ENCODE measurements around the gene DDRGK1.
"Not testable (repeated sequence)": the region's sequence is repeated elsewhere in the genome, so short reads cannot be mapped to it uniquely, and the experiment has no call there.

The DDRGK1 gene

DNA sequence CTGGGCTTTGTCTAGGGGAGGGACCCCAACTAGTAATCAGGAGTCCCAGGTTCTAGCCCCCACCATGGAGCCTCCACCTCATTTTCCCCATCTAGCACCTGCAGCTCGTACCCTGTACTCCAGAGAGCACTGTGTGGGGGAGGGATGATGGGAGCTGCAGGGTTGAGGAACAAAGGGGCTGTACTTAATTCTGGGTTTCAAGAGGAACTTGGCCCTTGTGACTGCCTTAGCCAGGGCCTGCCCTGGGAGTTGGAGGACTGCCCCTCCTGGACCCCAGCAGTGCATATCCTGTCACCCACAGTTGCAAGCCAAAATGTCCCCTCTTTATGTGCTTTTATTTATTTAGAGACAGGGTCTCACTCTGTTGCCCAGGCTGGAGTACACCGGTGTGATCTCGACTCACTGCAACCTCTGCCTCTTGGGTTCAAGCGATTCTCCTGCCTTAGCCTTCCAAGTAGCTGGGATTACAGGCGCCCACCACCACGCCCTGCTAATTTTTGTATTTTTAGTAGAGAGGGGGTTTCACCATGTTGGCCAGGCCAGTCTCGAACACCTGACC is 11.0 kb upstream of the DDRGK1 start:
- DNase-seq (ENCODE audit: low read depth in 2 of 2) = not testable (repeated sequence)

DNA sequence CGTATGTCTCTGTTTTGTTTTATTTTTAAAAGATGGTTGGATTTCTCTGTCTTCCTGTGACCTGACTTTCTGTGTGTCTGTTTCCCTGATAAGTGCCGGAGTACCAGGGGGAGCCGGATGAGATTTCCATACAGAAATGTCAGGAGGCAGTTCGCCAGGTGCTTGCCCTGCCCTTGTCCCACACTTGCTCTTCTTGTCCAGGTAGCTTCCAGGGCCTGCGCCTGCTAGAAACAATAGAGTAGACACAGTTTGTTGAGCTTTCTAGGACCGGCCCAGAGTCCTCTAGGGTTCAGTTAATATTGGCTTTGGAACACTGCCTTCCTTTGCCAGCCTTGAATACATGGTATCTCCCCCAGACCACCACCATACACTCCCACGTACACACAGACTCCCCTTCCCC is 8.7 kb upstream of the DDRGK1 start:
- DNase-seq (ENCODE audit: low read depth in 2 of 2) = no peak

GRCh38 chr20:3210346-3210745 is 5.9 kb upstream of the DDRGK1 start:
- no peak for DNase-seq (ENCODE audit: low read depth in 2 of 2)

GRCh38 chr20:3209946-3210317 is 5.5 kb upstream of the DDRGK1 start:
- DNase-seq (ENCODE audit: low read depth in 2 of 2) = no peak

- DNase-seq (ENCODE audit: low read depth in 2 of 2) = no peak
These were observed 4.9 kb upstream of the DDRGK1 start, which contains the start of gene ITPA for GRCh38 chr20:3209257-3209945. TSS of gene ITPA (plus strand) at chr20:3209498. CDS start at chr20:3209552, 54 bp downstream.

- no peak for DNase-seq (ENCODE audit: low read depth in 2 of 2)
These were observed 4.3 kb upstream of the DDRGK1 start for GRCh38 chr20:3208786-3209256.

DNA sequence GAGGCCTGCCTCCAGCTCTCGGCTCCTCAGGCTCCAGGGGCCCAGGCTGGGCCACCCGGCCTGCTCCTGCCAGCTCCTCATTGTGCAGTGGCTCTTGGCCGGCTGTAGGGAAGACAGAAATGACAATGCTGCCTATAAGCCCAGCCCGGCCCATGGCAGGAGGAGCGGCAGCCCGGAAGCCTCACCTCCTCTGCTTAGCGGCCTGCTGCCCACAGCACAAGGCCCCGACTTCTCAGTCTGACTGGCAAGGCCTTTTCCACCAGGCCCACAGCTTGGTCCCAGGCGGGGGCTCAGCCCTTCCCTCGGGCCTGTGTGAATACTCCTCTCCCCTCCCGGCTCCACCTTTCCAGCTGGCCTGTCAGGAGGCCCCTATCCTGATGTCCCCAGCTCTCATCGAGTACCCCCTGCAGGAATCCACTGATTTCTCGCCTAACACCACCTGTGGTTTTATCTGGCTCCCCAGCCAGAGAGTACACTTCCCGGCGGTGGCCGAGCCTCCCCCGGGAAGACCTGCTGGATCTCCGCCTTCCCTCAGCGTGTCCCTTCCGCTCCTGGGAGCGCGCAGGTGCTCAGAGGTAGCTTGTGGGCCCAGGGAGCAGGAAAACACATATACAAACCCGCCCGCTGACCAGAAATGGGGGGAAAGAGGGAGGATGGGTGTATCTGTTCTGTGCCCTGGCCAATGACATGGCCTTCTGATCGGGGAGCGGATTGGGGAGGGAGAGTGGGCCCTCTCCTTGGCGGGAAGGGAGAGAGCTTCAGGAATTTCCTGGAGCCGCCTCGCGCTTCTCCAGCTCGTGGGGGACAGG is 963 bp downstream of the DDRGK1 start:
- DNase-seq (ENCODE audit: low read depth in 2 of 2) = no peak

GRCh38 chr20:3202965-3203314 is 1.5 kb downstream of the DDRGK1 start:
- no peak for DNase-seq (ENCODE audit: low read depth in 2 of 2)

DNA sequence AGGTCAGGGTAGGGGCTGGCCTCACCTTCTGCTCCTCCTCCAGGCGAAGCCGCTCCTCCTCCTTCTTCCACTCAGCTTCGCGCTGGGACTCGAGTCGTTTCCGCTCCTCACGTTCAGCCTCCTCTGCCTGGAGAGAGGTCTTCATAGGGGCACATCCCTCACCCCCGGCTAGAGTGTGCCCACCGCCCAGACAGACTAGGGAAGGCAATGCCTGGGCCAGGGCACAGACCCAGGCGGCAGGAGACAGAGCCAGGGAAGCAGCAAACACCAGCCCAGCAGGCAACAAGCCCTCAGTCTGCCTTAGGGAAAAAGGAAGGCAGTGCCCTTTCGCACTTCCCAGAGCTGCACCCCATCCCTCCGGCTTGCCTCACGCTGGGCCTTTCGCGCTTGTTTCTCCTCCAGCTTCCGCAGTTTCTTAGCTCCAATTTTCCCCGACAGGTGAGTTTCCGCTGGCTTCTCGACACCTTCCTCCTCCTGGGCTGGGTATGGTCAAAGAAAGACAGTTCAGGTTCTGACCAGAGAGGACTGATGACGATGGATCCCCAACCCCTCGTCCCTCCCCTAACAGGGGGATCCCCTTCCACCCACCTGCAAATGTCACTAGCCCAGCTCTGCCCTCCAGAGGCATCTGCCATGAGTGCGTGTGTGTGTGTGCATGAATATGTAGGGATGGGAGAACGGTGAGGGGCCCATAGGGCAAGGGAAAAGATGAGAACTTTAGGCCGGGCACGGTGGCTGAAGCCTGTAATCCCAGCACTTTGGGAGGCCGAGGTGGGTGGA is 4.3 kb downstream of the DDRGK1 start:
- no peak for DNase-seq (ENCODE audit: low read depth in 2 of 2)

GRCh38 chr20:3199206-3199605 is 5.3 kb downstream of the DDRGK1 start:
- no peak for DNase-seq (ENCODE audit: low read depth in 2 of 2)

GRCh38 chr20:3195590-3196237 is 8.8 kb downstream of the DDRGK1 start:
- DNase-seq (ENCODE audit: low read depth in 2 of 2) = no peak

DNA sequence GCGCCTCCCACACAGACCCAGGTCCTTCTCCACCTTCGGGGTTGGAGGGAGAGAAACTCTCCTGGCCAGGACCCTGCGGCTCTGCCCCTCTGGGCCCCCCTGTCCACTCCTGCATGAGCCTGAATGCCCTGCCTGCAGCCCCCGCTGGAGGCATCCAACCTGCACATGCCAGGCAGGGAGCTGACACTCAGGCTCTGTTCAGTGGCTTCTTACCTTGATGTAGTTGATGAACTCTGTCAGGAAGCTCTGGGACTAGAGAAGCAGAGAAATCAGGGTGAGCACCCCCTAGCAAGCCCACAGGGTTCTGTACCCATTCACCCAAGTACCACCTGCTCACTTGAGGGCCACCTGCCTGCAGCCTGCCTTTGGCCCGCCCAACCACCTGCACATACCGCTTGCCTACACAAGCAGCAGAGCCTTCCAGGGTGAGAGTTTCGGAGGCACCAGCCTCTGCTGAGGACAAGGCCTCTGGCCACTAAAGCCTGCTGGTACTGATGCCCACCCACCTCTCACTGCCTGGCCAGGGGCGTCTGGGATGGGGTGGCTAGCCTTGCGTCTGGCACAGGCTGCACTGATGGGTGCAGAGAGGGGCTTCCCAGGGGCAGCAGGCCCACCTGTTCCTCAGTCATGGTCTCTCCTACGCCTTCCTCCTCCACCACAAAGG is 9.7 kb downstream of the DDRGK1 start:
- DNase-seq (ENCODE audit: low read depth in 2 of 2) = no peak

GRCh38 chr20:3193806-3194616 is 10.5 kb downstream of the DDRGK1 start:
- DNase-seq (ENCODE audit: low read depth in 2 of 2) = no peak

DNA sequence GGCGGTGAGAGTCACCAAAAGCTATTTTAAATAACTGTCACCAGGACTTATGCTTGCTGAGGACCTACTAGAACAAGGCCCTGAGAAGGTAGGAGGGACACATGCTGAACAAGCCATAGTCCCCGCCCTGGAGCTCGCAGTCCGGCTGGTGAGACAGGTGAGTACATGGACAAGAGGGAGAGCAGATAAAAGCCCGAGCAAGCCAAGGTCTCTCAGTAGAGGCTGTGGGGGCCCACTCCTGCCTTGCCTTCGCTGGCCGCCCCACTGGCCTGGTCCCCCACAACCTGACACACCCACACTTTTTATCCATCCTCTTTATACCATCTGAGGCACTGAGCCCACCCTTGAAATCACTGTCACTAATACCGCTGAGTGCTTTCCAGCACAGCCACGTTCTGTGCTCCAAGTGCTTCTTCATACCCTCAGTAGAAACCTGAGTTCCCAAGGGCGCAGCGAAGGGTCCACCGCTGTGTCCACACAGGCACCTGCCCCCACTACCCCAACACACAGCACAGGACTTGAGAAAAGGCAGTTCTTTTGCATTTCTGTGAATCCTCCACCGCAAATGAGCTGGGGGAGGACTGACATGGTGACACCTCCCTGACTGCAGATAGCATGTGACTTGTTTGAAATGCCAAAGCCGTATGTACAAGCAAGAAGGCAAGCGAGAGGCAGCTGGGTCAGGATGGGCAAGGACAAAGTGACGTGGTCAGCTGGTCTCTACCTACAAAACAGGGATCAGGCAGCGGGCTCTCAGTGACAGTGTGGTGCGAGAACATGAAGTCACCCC is 12.1 kb downstream of the DDRGK1 start:
- no peak for DNase-seq (ENCODE audit: low read depth in 2 of 2)

- no peak for DNase-seq (ENCODE audit: low read depth in 2 of 2)
These were observed 13.8 kb downstream of the DDRGK1 start for GRCh38 chr20:3190681-3191111.

GRCh38 chr20:3189561-3190131 is 14.8 kb downstream of the DDRGK1 start:
- no peak for DNase-seq (ENCODE audit: low read depth in 2 of 2)

DNA sequence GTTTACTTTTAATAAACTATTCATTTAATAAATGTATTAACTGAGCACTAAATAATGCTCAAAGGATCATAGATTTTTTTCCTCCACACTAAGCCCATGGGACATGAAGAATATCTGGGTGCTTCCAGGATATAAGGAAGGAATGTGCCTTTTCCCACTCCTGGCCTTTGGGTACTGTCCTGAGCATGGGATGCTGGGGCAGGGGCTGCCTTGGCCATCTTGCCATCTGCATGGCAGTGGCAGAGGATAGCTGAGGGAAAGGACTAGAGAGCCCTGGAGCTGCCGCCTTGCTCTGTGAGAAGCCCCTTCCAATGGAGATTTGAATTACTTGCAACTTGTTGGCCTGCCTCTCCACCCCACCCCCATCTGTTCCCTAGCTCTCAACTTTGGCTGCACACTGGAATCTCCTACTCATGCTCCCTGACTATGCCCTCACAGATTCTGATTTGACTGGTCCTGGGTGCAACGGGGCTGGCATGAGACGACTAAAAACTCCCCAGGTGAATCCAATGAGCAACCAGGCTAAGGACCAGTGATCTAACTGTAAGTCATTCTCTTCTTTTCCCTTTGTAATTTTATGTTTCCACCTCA is 15.6 kb downstream of the DDRGK1 start:
- no peak for DNase-seq (ENCODE audit: low read depth in 2 of 2)

DNA sequence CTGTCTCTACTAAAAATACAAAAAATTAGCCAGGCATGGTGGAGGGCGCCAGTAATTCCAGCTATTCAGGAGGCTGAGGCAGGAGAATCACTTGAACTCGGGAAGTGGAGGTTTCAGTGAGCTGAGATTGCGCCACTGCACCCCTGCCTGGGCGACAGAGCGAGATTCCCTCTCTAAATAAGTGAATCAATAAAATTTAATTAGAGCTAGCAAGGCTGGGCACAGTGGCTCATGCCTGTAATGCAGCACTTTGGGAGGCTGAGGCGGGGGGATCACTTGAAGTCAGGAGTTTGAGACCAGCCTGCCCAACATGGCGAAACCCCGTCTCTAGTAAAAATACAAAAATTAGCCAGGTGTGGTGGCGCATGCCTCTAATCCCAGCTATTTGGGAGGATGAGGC is 16.6 kb downstream of the DDRGK1 start:
- not testable (repeated sequence) for DNase-seq (ENCODE audit: low read depth in 2 of 2)

All from fibroblast of skin of left quadriceps (primary cell).